RCC 7860 (cell line): ENCODE data around the gene DNAJB13.
"Not testable (repeated sequence)": the region's sequence is repeated elsewhere in the genome, so short reads cannot be mapped to it uniquely, and the experiment has no call there.

ENCODE experiments used
- DNase-seq: peaks from one replicate; pipeline ENCODE4 v3.0.0-alpha.2; 2015; ENCODE audit warnings: low spot score
- FAIRE-seq: peaks from 2 replicates; lab custom pipeline; 2012; peaks lifted over from hg19 to GRCh38; lab: Jason Lieb, UNC

DNAJB13 gene

GRCh38 chr11:73975479-73975757, 24.6 kb downstream of the DNAJB13 start:
- DNase-seq (no peak), FAIRE-seq (no peak)

- no peak for FAIRE-seq
These were observed 25.8 kb downstream of the DNAJB13 start for GRCh38 chr11:73976451-73977151.

GRCh38 chr11:73977856-73978519, 27.2 kb downstream of the DNAJB13 start:
- DNase-seq, result no peak
- FAIRE-seq, result no peak

More at GRCh38 chr11:73976451-73977151, 25.8 kb downstream of the DNAJB13 start:
- no peak for DNase-seq

- FAIRE-seq, result no peak
- DNase-seq, result no peak
These were observed 27.8 kb downstream of the DNAJB13 start for GRCh38 chr11:73978576-73979086.

GRCh38 chr11:73980001-73980961, 29.5 kb downstream of the DNAJB13 start:
- no peak for FAIRE-seq
- no peak for DNase-seq

- FAIRE-seq (no peak), DNase-seq (no peak)
These were observed 30.4 kb downstream of the DNAJB13 start for GRCh38 chr11:73981051-73981805.

- peak; percentile 64 for DNase-seq
- no peak for FAIRE-seq
These were observed 31.8 kb downstream of the DNAJB13 start, which contains the start of gene UCP2 for GRCh38 chr11:73982595-73982989. UCP2 (minus strand) TSS chr11:73982843; CDS start chr11:73978378, 4,465 bp downstream.

- DNase-seq (peak; percentile 82), FAIRE-seq (no peak)
These were observed 32.3 kb downstream of the DNAJB13 start for GRCh38 chr11:73982990-73983740.

GRCh38 chr11:73983741-73984538, 33.1 kb downstream of the DNAJB13 start:
- DNase-seq (no peak), FAIRE-seq (no peak)

GRCh38 chr11:73985661-73986060, 34.8 kb downstream of the DNAJB13 start:
- DNase-seq, result not testable (repeated sequence)

GRCh38 chr11:73988227-73988626, 37.4 kb downstream of the DNAJB13 start:
- DNase-seq, result no peak
- FAIRE-seq, result no peak

More at GRCh38 chr11:73985661-73986060, 34.8 kb downstream of the DNAJB13 start:
- not testable (repeated sequence) for FAIRE-seq

GRCh38 chr11:73989156-73989555, 38.3 kb downstream of the DNAJB13 start:
- FAIRE-seq (no peak), DNase-seq (no peak)

GRCh38 chr11:73990730-73991129, 39.9 kb downstream of the DNAJB13 start:
- DNase-seq (no peak), FAIRE-seq (no peak)

- FAIRE-seq, result no peak
- no peak for DNase-seq
These were observed 40.7 kb downstream of the DNAJB13 start for GRCh38 chr11:73991471-73992006.

- no peak for FAIRE-seq
These were observed 44.4 kb downstream of the DNAJB13 start for GRCh38 chr11:73995247-73995646.

GRCh38 chr11:73995731-73996130, 44.9 kb downstream of the DNAJB13 start:
- DNase-seq (no peak), FAIRE-seq (no peak)

More at GRCh38 chr11:73995247-73995646, 44.4 kb downstream of the DNAJB13 start:
- no peak for DNase-seq

GRCh38 chr11:73996161-73996747, 45.4 kb downstream of the DNAJB13 start:
- DNase-seq (no peak), FAIRE-seq (no peak)

GRCh38 chr11:73997120-73997770, 46.4 kb downstream of the DNAJB13 start:
- DNase-seq, result no peak

More at GRCh38 chr11:73997120-73997770, 46.4 kb downstream of the DNAJB13 start:
- no peak for FAIRE-seq
